MM.1S (cell line): ENCODE results near the gene ALPG.

Experiments
- DNase-seq: peaks from one replicate; pipeline ENCODE4 v3.0.0-alpha.2; 2015
- H2AFZ ChIP-seq: fragments of 300-600 bp; sonication (generic); 2 replicates; pipeline ENCODE4 v1.6.0; 2016; ENCODE audit warnings: antibody characterized with exemption, low read length
- H3F3A ChIP-seq: fragments of 300-600 bp; sonication (generic); 2 replicates; pipeline ENCODE4 v1.6.1; 2016; ENCODE audit warnings: mild to moderate bottlenecking, antibody characterized with exemption, low read length, moderate library complexity, mixed read lengths; ENCODE audit not compliant: insufficient read depth
- H3K27ac ChIP-seq: fragments of 300-600 bp; sonication (generic); 2 replicates; pipeline ENCODE4 v1.5.1; 2016; ENCODE audit warnings: mild to moderate bottlenecking, low read length
- H3K27me3 ChIP-seq: fragments of 300-600 bp; sonication (generic); replicated peaks from 2 replicates; pipeline ENCODE4 v1.6.0; 2016; ENCODE audit warnings: low read length; ENCODE audit not compliant: insufficient read depth
- H3K36me3 ChIP-seq: fragments of 300-600 bp; sonication (generic); replicated peaks from 2 replicates; pipeline ENCODE4 v1.6.1; 2016; ENCODE audit warnings: mild to moderate bottlenecking, low read length, mixed read lengths; ENCODE audit not compliant: insufficient read depth
- H3K4me1 ChIP-seq: fragments of 300-600 bp; sonication (generic); 2 replicates; pipeline ENCODE4 v1.6.1; 2016; ENCODE audit warnings: low read length, mixed read lengths
- H3K4me2 ChIP-seq: fragments of 300-600 bp; sonication (generic); 2 replicates; pipeline ENCODE4 v1.6.0; 2016; ENCODE audit warnings: low read depth, low read length
- H3K4me3 ChIP-seq: fragments of 300-600 bp; sonication (generic); 2 replicates; pipeline ENCODE4 v1.5.1; 2016; ENCODE audit warnings: low read length, mixed read lengths
- H3K79me2 ChIP-seq: fragments of 300-600 bp; sonication (generic); 2 replicates; pipeline ENCODE4 v1.6.1; 2016; ENCODE audit warnings: mixed run types, low read length, mixed read lengths
- H3K9ac ChIP-seq: fragments of 300-600 bp; sonication (generic); 2 replicates; pipeline ENCODE4 v1.6.1; 2016; ENCODE audit warnings: low read length, mixed read lengths
- H3K9me2 ChIP-seq: fragments of 300-600 bp; sonication (generic); replicated peaks from 2 replicates; pipeline ENCODE4 v1.6.1; 2016; ENCODE audit warnings: mild to moderate bottlenecking, low read length, mixed read lengths; ENCODE audit not compliant: insufficient read depth
- H3K9me3 ChIP-seq: fragments of 300-600 bp; sonication (generic); replicated peaks from 2 replicates; pipeline ENCODE4 v1.6.1; 2016; ENCODE audit warnings: mild to moderate bottlenecking, low read length, mixed read lengths; ENCODE audit not compliant: insufficient read depth
- H4K20me1 ChIP-seq: fragments of 300-600 bp; sonication (generic); 2 replicates; pipeline ENCODE4 v1.6.1; 2016; ENCODE audit warnings: mild to moderate bottlenecking, low read length, moderate library complexity, mixed read lengths; ENCODE audit not compliant: insufficient read depth
- EZH2 ChIP-seq: fragments of 300-600 bp; sonication (generic); optimal IDR thresholded peaks from 2 replicates; pipeline ENCODE3; 2017; ENCODE audit warnings: low read depth, mild to moderate bottlenecking, antibody characterized with exemption, low read length, mixed read lengths
- EZH2phosphoT487 ChIP-seq: fragments of 300-600 bp; sonication (generic); IDR thresholded peaks from 2 replicates; pipeline ENCODE4 v1.6.1; 2018; ENCODE audit warnings: antibody characterized with exemption, low read length
- TF ChIP-seq, protein P1 (sequence below): fragments of 300-600 bp; sonication (generic); IDR thresholded peaks from 2 replicates; pipeline ENCODE4 v1.5.1; 2016; ENCODE audit warnings: antibody characterized with exemption, low read length, mixed read lengths

Gene ALPG

DNA sequence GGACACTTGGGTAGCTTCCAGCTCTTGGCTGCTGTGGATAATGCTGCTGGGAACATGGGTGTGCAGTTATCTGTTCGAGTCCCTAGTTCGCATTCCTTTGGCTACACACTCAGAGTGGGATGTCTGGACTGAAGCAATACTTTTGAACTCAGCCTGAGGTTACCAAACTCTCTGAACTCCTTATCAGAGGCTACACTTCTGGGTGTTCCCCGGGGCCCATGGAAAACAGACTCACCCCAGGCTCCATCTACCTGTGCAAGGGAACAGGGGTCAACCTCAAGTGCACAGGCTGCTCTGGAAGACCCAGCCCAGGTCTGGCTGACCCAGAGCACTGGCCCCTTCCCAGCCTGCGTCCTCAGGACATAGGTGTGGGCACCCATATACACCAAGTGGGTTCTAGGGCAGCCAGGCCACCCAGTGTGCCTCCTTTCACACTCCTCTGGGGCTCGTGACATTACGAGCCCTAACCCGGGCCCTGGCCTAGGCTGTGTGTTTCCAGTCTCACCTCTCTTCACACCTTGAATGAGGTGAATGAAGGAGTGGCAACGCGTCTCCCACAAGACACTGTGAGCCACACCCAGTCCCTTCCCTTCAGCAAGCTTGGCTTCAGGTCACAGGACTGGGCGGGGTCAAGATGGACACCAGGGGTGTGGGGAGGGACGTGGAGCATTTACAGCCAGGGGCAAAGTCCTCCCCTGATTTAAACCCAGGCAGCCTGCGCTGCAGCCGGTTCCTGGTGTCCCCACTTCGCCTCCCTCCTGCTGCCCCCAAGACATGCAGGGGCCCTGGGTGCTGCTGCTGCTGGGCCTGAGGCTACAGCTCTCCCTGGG is 49.0 kb downstream of the ALPG start, which contains the start of gene ALPI:
ALPI (plus strand) TSS at position 728 of the 830 bp plus-strand sequence; CDS start at position 775, 47 bp downstream.
- Histone ChIP-seq H3K9ac (no peak within 1 kb of the TSS), H3F3A (no peaks in the 10 kb centered on the region), H3K9me3 (no peaks in the 10 kb centered on the region), H3K4me3 (no peak within 1 kb of the TSS), H3K4me2 (no peak within 1 kb of the TSS), H3K4me1 (no peaks in the 10 kb centered on the region), H3K79me2 (no peaks in the 10 kb centered on the region), H3K9me2 (no peaks in the 10 kb centered on the region), H3K27ac (no peak within 1 kb of the TSS), H4K20me1 (no peaks in the 10 kb centered on the region), H3K36me3 (no peaks in the 10 kb centered on the region), H2AFZ (no peak within 1 kb of the TSS), H3K27me3 (peaks cover 12% of the 10 kb centered on the region)
- TF ChIP-seq, protein P1, sequence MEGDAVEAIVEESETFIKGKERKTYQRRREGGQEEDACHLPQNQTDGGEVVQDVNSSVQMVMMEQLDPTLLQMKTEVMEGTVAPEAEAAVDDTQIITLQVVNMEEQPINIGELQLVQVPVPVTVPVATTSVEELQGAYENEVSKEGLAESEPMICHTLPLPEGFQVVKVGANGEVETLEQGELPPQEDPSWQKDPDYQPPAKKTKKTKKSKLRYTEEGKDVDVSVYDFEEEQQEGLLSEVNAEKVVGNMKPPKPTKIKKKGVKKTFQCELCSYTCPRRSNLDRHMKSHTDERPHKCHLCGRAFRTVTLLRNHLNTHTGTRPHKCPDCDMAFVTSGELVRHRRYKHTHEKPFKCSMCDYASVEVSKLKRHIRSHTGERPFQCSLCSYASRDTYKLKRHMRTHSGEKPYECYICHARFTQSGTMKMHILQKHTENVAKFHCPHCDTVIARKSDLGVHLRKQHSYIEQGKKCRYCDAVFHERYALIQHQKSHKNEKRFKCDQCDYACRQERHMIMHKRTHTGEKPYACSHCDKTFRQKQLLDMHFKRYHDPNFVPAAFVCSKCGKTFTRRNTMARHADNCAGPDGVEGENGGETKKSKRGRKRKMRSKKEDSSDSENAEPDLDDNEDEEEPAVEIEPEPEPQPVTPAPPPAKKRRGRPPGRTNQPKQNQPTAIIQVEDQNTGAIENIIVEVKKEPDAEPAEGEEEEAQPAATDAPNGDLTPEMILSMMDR = no peak
- TF ChIP-seq EZH2 (no peak), EZH2phosphoT487 (no peak)
- DNase-seq = no peak

DNA sequence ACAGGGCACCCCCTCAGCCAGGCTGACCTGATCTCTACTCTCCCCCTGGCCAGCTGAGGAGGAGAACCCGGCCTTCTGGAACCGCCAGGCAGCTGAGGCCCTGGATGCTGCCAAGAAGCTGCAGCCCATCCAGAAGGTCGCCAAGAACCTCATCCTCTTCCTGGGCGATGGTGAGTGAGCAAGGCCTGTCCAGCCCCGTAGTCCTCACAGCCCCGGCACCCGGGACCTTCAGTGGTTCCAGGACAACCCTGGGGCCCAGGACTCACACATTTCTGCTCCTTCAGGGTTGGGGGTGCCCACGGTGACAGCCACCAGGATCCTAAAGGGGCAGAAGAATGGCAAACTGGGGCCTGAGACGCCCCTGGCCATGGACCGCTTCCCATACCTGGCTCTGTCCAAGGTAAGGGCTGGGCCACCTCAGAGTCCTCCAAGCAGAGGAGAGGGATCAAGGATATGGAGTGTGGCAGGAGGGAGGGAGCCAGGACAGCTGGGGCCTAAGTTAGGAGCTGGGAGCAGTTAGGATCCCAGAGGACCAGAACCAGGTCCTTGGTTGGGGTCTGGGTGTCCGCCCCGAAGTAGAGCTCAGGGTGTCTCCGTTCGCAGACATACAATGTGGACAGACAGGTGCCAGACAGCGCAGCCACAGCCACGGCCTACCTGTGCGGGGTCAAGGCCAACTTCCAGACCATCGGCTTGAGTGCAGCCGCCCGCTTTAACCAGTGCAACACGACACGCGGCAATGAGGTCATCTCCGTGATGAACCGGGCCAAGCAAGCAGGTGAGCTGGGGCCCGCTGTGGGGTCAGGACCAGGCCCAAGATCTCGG is 49.9 kb downstream of the ALPG start:
- no peak for TF ChIP-seq EZH2phosphoT487
- no peak for TF ChIP-seq EZH2
- TF ChIP-seq, protein P1 = no peak
- Histone ChIP-seq H3F3A (no peaks in the 10 kb centered on the region), H3K27me3 (peaks cover 14% of the 10 kb centered on the region), H3K79me2 (no peaks in the 10 kb centered on the region), H3K4me1 (no peaks in the 10 kb centered on the region), H3K27ac (no peak overlapping the region), H3K9me2 (no peaks in the 10 kb centered on the region), H3K4me3 (no peak overlapping the region), H4K20me1 (no peaks in the 10 kb centered on the region), H3K9me3 (no peaks in the 10 kb centered on the region), H3K9ac (no peak overlapping the region), H2AFZ (no peak overlapping the region), H3K4me2 (no peak overlapping the region), H3K36me3 (no peaks in the 10 kb centered on the region)
- no peak for DNase-seq

DNA sequence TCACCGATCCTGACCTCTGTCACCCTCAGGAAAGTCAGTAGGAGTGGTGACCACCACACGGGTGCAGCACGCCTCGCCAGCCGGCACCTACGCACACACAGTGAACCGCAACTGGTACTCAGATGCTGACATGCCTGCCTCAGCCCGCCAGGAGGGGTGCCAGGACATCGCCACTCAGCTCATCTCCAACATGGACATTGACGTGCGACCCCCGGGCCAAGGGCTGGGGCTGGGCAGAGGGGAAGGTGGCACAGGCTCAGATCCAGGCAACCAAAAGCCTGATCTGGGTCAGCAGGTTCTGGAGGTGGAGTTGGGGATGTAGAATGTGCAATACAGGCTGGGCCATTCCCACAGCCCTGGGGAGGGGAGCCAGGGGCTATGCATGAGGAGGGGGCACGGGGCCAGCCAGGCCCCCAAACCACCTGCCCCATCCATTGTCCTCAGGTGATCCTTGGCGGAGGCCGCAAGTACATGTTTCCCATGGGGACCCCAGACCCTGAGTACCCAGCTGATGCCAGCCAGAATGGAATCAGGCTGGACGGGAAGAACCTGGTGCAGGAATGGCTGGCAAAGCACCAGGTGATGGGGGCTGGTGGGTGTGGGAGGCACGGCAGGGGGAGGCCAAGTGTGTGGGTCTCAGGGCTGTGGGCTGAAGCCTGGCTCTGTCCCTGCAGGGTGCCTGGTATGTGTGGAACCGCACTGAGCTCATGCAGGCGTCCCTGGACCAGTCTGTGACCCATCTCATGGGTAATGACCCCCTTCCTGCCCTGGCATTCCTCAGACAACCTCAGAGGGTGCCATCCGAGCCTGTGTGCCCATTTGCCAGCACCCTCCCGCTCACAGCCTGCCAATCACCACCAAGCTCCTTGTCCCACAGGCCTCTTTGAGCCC is 50.7 kb downstream of the ALPG start:
- H4K20me1 ChIP-seq = no peaks in the 10 kb centered on the region
- no peaks in the 10 kb centered on the region for H3K9me3 ChIP-seq

More for the DNA sequence above, 50.7 kb downstream of the ALPG start:
- no peaks in the 10 kb centered on the region for H3F3A ChIP-seq
- TF ChIP-seq EZH2 (no peak), EZH2phosphoT487 (no peak)
- TF ChIP-seq, protein P1 = no peak
- no peak overlapping the region for H3K9ac ChIP-seq
- H3K36me3 ChIP-seq = no peaks in the 10 kb centered on the region
- no peaks in the 10 kb centered on the region for H3K4me1 ChIP-seq
- H3K4me2 ChIP-seq = no peak overlapping the region
- no peak for DNase-seq
- no peaks in the 10 kb centered on the region for H3K79me2 ChIP-seq
- no peak overlapping the region for H3K4me3 ChIP-seq
- no peaks in the 10 kb centered on the region for H3K9me2 ChIP-seq
- no peak overlapping the region for H3K27ac ChIP-seq
- H3K27me3 ChIP-seq = peaks cover 19% of the 10 kb centered on the region
- no peak overlapping the region for H2AFZ ChIP-seq
